ENCODE data around the gene MFGE8. TPM values are rescaled to one million over a fixed set of nuclear protein-coding genes. Genes with fewer than 3 reads are reported as not detected.

MFGE8 gene
- total and polyA plus RNA-seq, 7 donors: 137 to 771 (median 253) TPM

DNA sequence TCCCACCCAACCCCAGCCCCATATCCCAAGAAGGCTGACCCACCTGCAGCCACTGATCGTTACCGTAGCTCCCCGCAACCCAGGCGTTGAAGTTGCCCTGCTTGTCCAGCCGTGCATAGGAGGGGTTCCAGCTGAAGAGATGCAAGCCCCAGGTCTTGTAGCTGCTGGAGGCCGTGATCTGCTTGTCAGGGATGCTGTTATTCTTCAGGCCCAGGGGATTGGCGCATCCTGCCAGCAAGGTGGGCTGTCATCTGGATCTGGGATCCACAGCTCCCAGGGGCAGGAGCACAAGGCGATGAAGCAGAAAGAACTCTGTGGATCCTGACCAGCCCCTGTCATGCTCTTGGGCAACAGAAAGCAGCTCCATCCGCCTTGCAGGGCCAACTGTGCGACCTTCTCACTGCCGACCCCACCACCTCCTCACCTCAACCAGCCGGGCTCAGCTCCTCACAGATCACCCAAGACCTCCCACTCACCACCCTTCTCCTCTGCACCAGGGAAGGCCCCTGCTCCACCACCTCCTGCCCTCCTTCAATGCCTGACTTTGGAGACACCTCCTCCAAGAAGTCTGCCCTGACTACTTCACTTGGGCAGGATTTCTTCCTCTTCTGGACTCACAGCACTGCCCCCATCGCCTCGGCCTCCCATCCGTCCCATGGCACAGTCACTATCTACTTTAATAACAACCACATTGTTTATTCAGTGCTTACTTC lies 11.5 kb downstream of the MFGE8 start:
- no peak for DNase-seq
- H3K27me3 ChIP-seq (ENCODE audit: insufficient read depth in 3 of 3, low read length in 2 of 3): no peaks in the 10 kb centered on the region
- no peak for ATAC-seq
- intact Hi-C loops (cut with DNase I): loop anchor here (10.0 kb wide), 1 partner anchor 273 kb away; no protein-coding TSS in a partner anchor
- no peak overlapping the region for H3K4me3 ChIP-seq
- peaks cover 0 to 77% of the 10 kb centered on the region in 2 donors for H3K36me3 ChIP-seq (ENCODE audit: insufficient read depth in 1 of 2, low read depth in 1 of 2)
- peak overlapping the region; percentile 58 for H3K27ac ChIP-seq
- TF ChIP-seq, protein P1, sequence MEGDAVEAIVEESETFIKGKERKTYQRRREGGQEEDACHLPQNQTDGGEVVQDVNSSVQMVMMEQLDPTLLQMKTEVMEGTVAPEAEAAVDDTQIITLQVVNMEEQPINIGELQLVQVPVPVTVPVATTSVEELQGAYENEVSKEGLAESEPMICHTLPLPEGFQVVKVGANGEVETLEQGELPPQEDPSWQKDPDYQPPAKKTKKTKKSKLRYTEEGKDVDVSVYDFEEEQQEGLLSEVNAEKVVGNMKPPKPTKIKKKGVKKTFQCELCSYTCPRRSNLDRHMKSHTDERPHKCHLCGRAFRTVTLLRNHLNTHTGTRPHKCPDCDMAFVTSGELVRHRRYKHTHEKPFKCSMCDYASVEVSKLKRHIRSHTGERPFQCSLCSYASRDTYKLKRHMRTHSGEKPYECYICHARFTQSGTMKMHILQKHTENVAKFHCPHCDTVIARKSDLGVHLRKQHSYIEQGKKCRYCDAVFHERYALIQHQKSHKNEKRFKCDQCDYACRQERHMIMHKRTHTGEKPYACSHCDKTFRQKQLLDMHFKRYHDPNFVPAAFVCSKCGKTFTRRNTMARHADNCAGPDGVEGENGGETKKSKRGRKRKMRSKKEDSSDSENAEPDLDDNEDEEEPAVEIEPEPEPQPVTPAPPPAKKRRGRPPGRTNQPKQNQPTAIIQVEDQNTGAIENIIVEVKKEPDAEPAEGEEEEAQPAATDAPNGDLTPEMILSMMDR (IDR thresholded peaks at IDR 0.05): no peak
- H3K4me1 ChIP-seq: peaks cover 65% of the 10 kb centered on the region
- H3K9me3 ChIP-seq: no peaks in the 10 kb centered on the region
- 91 to 93% (median 92%) methylated on average over 15 of the region's 15 CpGs for WGBS, 3 donors

DNA sequence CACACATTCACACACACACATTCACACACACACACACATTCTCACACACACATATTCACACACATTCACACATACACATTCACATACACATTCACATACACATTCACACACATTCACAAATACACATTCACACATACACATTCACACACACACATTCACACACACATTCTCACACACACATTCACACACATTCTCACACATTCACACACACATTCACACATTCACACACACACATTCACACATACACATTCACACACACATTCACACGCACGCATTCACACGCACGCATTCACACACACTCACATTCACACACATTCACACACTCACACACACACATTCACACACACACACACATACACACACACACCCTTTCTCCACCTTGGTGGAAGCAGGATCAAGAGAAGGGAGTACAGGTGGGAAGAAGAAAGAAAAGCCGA lies 12.2 kb downstream of the MFGE8 start:
- Histone ChIP-seq H3K36me3 (ENCODE audit: insufficient read depth in 1 of 2, low read depth in 1 of 2) (peaks cover 0 to 70% of the 10 kb centered on the region in 2 donors), H3K27ac (peak overlapping the region; percentile 58), H3K4me3 (no peak overlapping the region), H3K9me3 (no peaks in the 10 kb centered on the region), H3K27me3 (ENCODE audit: insufficient read depth in 3 of 3, low read length in 2 of 3) (no peaks in the 10 kb centered on the region), H3K4me1 (peaks cover 59% of the 10 kb centered on the region)
- TF ChIP-seq, protein P1 (IDR thresholded peaks at IDR 0.05): no peak
- ATAC-seq (no peak), DNase-seq (no peak)
- intact Hi-C loops (cut with DNase I): loop anchor here (10.0 kb wide), 1 partner anchor 274 kb away; no protein-coding TSS in a partner anchor
- 75 to 91% (median 91%) methylated on average over 5 of the region's 5 CpGs for WGBS, 3 donors

DNA sequence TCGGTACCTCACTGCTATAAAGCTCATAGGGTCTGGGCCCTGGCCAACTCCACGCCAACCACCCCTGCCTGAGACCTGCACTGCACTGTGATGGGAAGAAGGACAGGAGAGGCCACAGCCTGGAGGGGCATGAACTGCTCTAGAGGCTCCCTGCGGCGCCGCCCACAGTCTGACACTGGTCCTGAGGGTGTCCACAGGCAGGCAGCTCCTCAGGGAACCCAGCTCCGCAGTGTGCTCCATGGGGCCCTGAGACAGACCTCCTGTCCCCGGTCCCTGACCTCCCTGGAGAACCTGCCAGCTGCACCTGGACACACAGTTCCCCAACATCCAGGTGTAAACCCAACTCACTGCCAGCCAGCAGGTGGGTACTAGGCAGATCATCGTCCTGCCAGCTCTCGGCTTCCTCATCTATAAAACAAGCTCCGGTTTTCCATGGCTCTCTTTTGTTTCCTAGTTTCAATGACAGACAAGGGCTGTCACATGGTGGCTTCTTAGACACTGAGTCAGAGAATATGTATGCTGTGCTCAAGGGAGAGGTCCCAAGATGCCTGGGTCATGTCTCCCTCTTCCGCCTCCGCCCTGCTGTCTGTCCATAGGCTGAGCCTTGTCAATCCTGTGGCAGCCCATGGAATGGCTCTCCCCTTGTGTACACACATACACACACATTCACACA lies 12.7 kb downstream of the MFGE8 start:
- Histone ChIP-seq H3K36me3 (ENCODE audit: insufficient read depth in 1 of 2, low read depth in 1 of 2) (peaks cover 0 to 64% of the 10 kb centered on the region in 2 donors), H3K4me3 (no peak overlapping the region), H3K4me1 (peaks cover 53% of the 10 kb centered on the region), H3K9me3 (no peaks in the 10 kb centered on the region), H3K27me3 (ENCODE audit: insufficient read depth in 3 of 3, low read length in 2 of 3) (peaks cover 0 to 2% (median 0%) of the 10 kb centered on the region in 3 donors), H3K27ac (peak overlapping the region; percentile 62)
- TF ChIP-seq, protein P1 (IDR thresholded peaks at IDR 0.05): no peak
- intact Hi-C loops (cut with DNase I): loop anchor here (10.0 kb wide), 1 partner anchor 274 kb away; no protein-coding TSS in a partner anchor
- ATAC-seq: peak; percentile 37 to 66 (median 53)
- 83 to 88% (median 86%) methylated on average over 12 of the region's 12 CpGs for WGBS, 3 donors
- no peak for DNase-seq

DNA sequence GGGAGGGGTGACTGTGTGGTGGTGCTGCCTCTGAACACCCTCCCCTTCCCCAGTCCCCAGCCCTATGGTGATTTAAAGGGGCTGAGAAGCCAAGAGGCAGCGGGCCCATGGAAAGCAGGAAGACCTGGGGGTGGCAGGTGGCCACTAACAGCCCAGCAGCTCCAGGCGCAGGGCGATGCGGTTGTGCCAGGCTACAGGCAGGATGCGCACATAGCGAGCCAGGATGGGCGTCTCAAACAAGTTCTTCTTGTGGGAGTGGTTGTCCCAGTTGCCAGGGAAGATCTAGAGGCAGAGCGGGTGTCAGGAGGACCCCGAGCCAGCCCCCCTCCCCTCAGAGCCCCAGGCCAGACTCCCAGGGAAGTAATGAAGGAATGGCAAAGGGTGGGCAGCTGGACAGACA lies 13.9 kb downstream of the MFGE8 start:
- DNase-seq (no peak), ATAC-seq (no peak)
- H3K27ac ChIP-seq: peak overlapping the region; percentile 42
- WGBS, 3 donors: 79 to 92% (median 91%) methylated on average over 9 of the region's 9 CpGs
- H3K4me1 ChIP-seq: peaks cover 43% of the 10 kb centered on the region
- peaks cover 0 to 2% (median 0%) of the 10 kb centered on the region in 3 donors for H3K27me3 ChIP-seq (ENCODE audit: insufficient read depth in 3 of 3, low read length in 2 of 3)
- TF ChIP-seq, protein P1 (IDR thresholded peaks at IDR 0.05): no peak
- H3K4me3 ChIP-seq: no peak overlapping the region
- peaks cover 0 to 52% of the 10 kb centered on the region in 2 donors for H3K36me3 ChIP-seq (ENCODE audit: insufficient read depth in 1 of 2, low read depth in 1 of 2)
- intact Hi-C loops (cut with DNase I): loop anchor here in 1 of 2 donors (5.0 to 10.0 kb wide), 2 partner anchors 244 to 277 kb away; partner anchors contain the start of gene AEN
- no peaks in the 10 kb centered on the region for H3K9me3 ChIP-seq

Measured in psoas muscle (tissue), 8 donors.